ENCODE data around the gene AFP. TPM values are rescaled to one million over a fixed set of nuclear protein-coding genes. Genes with fewer than 3 reads are reported as not detected.

The AFP gene
- total RNA-seq, 1 experiment from 2014 or later, result not detected

GRCh38 chr4:73453701-73454005, 17.6 kb downstream of the AFP start:
- Histone ChIP-seq H3K79me2 (ENCODE audit: low read length) (no peaks in the 10 kb centered on the region), H2AFZ (ENCODE audit: low read length) (no peak overlapping the region), H3K4me3 (ENCODE audit: low read length) (no peak overlapping the region), H3K27ac (ENCODE audit: low read length) (no peak overlapping the region), H3K36me3 (ENCODE audit: insufficient read depth, low read length) (no peaks in the 10 kb centered on the region), H3K4me1 (ENCODE audit: low read length) (no peaks in the 10 kb centered on the region), H3K9ac (ENCODE audit: low read length) (no peak overlapping the region), H3K4me2 (ENCODE audit: low read depth, low read length, poor library complexity, severe bottlenecking) (no peak overlapping the region), H3K9me3 (ENCODE audit: low read length) (no peaks in the 10 kb centered on the region), H3K27me3 (ENCODE audit: low read length) (no peaks in the 10 kb centered on the region), H4K20me1 (ENCODE audit: insufficient read depth, low read depth, low read length) (no peaks in the 10 kb centered on the region), H3K9me2 (replicated peaks; ENCODE audit: insufficient read depth, low read length) (no peaks in the 10 kb centered on the region)
- no peak for DNase-seq

- Histone ChIP-seq H3K4me3 (ENCODE audit: low read length) (no peak overlapping the region), H3K4me2 (ENCODE audit: low read depth, low read length, poor library complexity, severe bottlenecking) (no peak overlapping the region), H4K20me1 (ENCODE audit: insufficient read depth, low read depth, low read length) (no peaks in the 10 kb centered on the region), H3K9ac (ENCODE audit: low read length) (no peak overlapping the region), H3K79me2 (ENCODE audit: low read length) (no peaks in the 10 kb centered on the region), H3K4me1 (ENCODE audit: low read length) (no peaks in the 10 kb centered on the region), H3K9me3 (ENCODE audit: low read length) (no peaks in the 10 kb centered on the region), H3K9me2 (replicated peaks; ENCODE audit: insufficient read depth, low read length) (no peaks in the 10 kb centered on the region), H3K27ac (ENCODE audit: low read length) (no peak overlapping the region), H3K27me3 (ENCODE audit: low read length) (no peaks in the 10 kb centered on the region), H3K36me3 (ENCODE audit: insufficient read depth, low read length) (no peaks in the 10 kb centered on the region), H2AFZ (ENCODE audit: low read length) (no peak overlapping the region)
- no peak for DNase-seq
Measured at GRCh38 chr4:73454920-73455319, 18.9 kb downstream of the AFP start.

GRCh38 chr4:73456177-73457022, 20.4 kb downstream of the AFP start:
- no peak overlapping the region for H3K27ac ChIP-seq (ENCODE audit: low read length)
- no peaks in the 10 kb centered on the region for H4K20me1 ChIP-seq (ENCODE audit: insufficient read depth, low read depth, low read length)
- H3K36me3 ChIP-seq (ENCODE audit: insufficient read depth, low read length), result no peaks in the 10 kb centered on the region
- no peak overlapping the region for H3K4me3 ChIP-seq (ENCODE audit: low read length)
- H3K79me2 ChIP-seq (ENCODE audit: low read length), result no peaks in the 10 kb centered on the region
- no peak overlapping the region for H2AFZ ChIP-seq (ENCODE audit: low read length)
- H3K27me3 ChIP-seq (ENCODE audit: low read length), result no peaks in the 10 kb centered on the region
- H3K4me1 ChIP-seq (ENCODE audit: low read length), result no peaks in the 10 kb centered on the region
- DNase-seq, result no peak
- H3K9me3 ChIP-seq (ENCODE audit: low read length), result no peaks in the 10 kb centered on the region
- H3K4me2 ChIP-seq (ENCODE audit: low read depth, low read length, poor library complexity, severe bottlenecking), result no peak overlapping the region
- no peak overlapping the region for H3K9ac ChIP-seq (ENCODE audit: low read length)
- H3K9me2 ChIP-seq (replicated peaks; ENCODE audit: insufficient read depth, low read length), result no peaks in the 10 kb centered on the region

DNA sequence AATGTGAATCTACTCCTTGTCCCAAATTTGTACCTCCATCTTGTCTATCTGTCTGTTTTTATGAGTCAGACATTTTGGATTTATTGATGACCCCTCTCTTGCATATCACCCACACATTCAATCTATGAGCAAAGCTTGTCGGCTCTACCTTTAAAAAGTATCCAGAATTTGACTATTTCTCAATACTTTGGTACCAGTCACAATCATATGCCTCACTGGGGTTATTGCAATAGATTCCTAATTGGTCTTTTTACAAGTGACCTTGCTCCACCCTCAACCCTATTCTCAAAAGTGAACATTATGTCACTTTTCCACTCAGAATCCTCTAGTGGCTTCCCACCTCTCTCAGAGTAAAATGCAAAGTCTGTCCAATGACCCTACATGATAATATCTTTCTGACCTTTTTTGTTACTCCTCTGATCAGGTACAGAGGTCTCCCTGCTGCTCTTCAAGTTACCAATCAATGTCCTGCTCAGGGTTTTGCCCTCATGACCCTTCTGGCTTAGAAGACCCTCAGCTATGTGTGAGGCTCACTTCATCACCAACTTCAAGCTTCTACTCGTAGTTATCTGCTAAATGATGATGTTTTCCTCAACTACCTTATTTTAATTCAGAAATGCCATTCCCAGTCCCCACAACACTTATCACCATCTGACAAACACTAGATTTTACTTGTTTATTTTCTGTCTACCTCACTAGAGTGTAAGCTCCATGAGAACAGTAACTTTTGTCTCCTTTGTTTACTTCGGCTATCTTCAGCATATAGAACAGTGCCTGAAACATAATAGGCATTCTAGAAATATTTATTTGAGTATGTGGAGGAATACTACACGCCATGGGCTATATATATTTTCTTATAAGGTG, 22.4 kb downstream of the AFP start:
- Histone ChIP-seq H2AFZ (ENCODE audit: low read length) (no peak overlapping the region), H3K27me3 (ENCODE audit: low read length) (no peaks in the 10 kb centered on the region), H3K9me2 (replicated peaks; ENCODE audit: insufficient read depth, low read length) (no peaks in the 10 kb centered on the region), H4K20me1 (ENCODE audit: insufficient read depth, low read depth, low read length) (no peaks in the 10 kb centered on the region), H3K4me1 (ENCODE audit: low read length) (no peaks in the 10 kb centered on the region), H3K9ac (ENCODE audit: low read length) (no peak overlapping the region), H3K27ac (ENCODE audit: low read length) (no peak overlapping the region), H3K4me2 (ENCODE audit: low read depth, low read length, poor library complexity, severe bottlenecking) (no peak overlapping the region), H3K79me2 (ENCODE audit: low read length) (no peaks in the 10 kb centered on the region), H3K4me3 (ENCODE audit: low read length) (no peak overlapping the region), H3K36me3 (ENCODE audit: insufficient read depth, low read length) (no peaks in the 10 kb centered on the region), H3K9me3 (ENCODE audit: low read length) (no peaks in the 10 kb centered on the region)
- DNase-seq, result no peak

- H3K79me2 ChIP-seq (ENCODE audit: low read length), result no peaks in the 10 kb centered on the region
- H3K9me3 ChIP-seq (ENCODE audit: low read length), result no peaks in the 10 kb centered on the region
- H2AFZ ChIP-seq (ENCODE audit: low read length), result no peak overlapping the region
- H3K9me2 ChIP-seq (replicated peaks; ENCODE audit: insufficient read depth, low read length), result no peaks in the 10 kb centered on the region
- H3K27me3 ChIP-seq (ENCODE audit: low read length), result no peaks in the 10 kb centered on the region
- no peak for DNase-seq
- no peaks in the 10 kb centered on the region for H3K36me3 ChIP-seq (ENCODE audit: insufficient read depth, low read length)
- no peak overlapping the region for H3K27ac ChIP-seq (ENCODE audit: low read length)
- no peak overlapping the region for H3K4me3 ChIP-seq (ENCODE audit: low read length)
- no peak overlapping the region for H3K4me2 ChIP-seq (ENCODE audit: low read depth, low read length, poor library complexity, severe bottlenecking)
- no peaks in the 10 kb centered on the region for H3K4me1 ChIP-seq (ENCODE audit: low read length)
- no peaks in the 10 kb centered on the region for H4K20me1 ChIP-seq (ENCODE audit: insufficient read depth, low read depth, low read length)
- no peak overlapping the region for H3K9ac ChIP-seq (ENCODE audit: low read length)
Measured at GRCh38 chr4:73459048-73459421, 23.0 kb downstream of the AFP start.

GRCh38 chr4:73460913-73461522, 25.0 kb downstream of the AFP start:
- Histone ChIP-seq H2AFZ (ENCODE audit: low read length) (no peak overlapping the region), H3K4me3 (ENCODE audit: low read length) (no peak overlapping the region), H3K9me2 (replicated peaks; ENCODE audit: insufficient read depth, low read length) (no peaks in the 10 kb centered on the region), H3K79me2 (ENCODE audit: low read length) (no peaks in the 10 kb centered on the region), H3K36me3 (ENCODE audit: insufficient read depth, low read length) (no peaks in the 10 kb centered on the region), H3K9ac (ENCODE audit: low read length) (no peak overlapping the region), H3K27me3 (ENCODE audit: low read length) (no peaks in the 10 kb centered on the region), H3K9me3 (ENCODE audit: low read length) (no peaks in the 10 kb centered on the region), H3K4me1 (ENCODE audit: low read length) (no peaks in the 10 kb centered on the region), H3K4me2 (ENCODE audit: low read depth, low read length, poor library complexity, severe bottlenecking) (no peak overlapping the region), H4K20me1 (ENCODE audit: insufficient read depth, low read depth, low read length) (no peaks in the 10 kb centered on the region), H3K27ac (ENCODE audit: low read length) (no peak overlapping the region)
- no peak for DNase-seq

GRCh38 chr4:73468170-73468569, 32.1 kb downstream of the AFP start:
- no peak overlapping the region for H3K4me2 ChIP-seq (ENCODE audit: low read depth, low read length, poor library complexity, severe bottlenecking)
- no peaks in the 10 kb centered on the region for H3K79me2 ChIP-seq (ENCODE audit: low read length)
- 0 out of 2 replicates have a peak, but pooled peaks cover under 1% of the 10 kb centered on the region for H3K27me3 ChIP-seq (ENCODE audit: low read length)
- no peaks in the 10 kb centered on the region for H4K20me1 ChIP-seq (ENCODE audit: insufficient read depth, low read depth, low read length)
- no peak overlapping the region for H3K4me3 ChIP-seq (ENCODE audit: low read length)
- H3K4me1 ChIP-seq (ENCODE audit: low read length), result no peaks in the 10 kb centered on the region
- H3K9me3 ChIP-seq (ENCODE audit: low read length), result no peaks in the 10 kb centered on the region
- no peak overlapping the region for H2AFZ ChIP-seq (ENCODE audit: low read length)
- H3K9ac ChIP-seq (ENCODE audit: low read length), result no peak overlapping the region
- no peak for DNase-seq
- no peaks in the 10 kb centered on the region for H3K36me3 ChIP-seq (ENCODE audit: insufficient read depth, low read length)
- no peaks in the 10 kb centered on the region for H3K9me2 ChIP-seq (replicated peaks; ENCODE audit: insufficient read depth, low read length)
- H3K27ac ChIP-seq (ENCODE audit: low read length), result no peak overlapping the region

GRCh38 chr4:73470728-73471127, 34.7 kb downstream of the AFP start:
- H3K4me2 ChIP-seq (ENCODE audit: low read depth, low read length, poor library complexity, severe bottlenecking), result no peak overlapping the region
- H3K27ac ChIP-seq (ENCODE audit: low read length), result no peak overlapping the region
- H3K9ac ChIP-seq (ENCODE audit: low read length), result no peak overlapping the region
- DNase-seq, result no peak
- H3K36me3 ChIP-seq (ENCODE audit: insufficient read depth, low read length), result no peaks in the 10 kb centered on the region
- H3K9me3 ChIP-seq (ENCODE audit: low read length), result no peaks in the 10 kb centered on the region
- H3K9me2 ChIP-seq (replicated peaks; ENCODE audit: insufficient read depth, low read length), result no peaks in the 10 kb centered on the region
- no peaks in the 10 kb centered on the region for H3K4me1 ChIP-seq (ENCODE audit: low read length)
- H3K4me3 ChIP-seq (ENCODE audit: low read length), result no peak overlapping the region
- H3K27me3 ChIP-seq (ENCODE audit: low read length), result peaks cover 9% of the 10 kb centered on the region; the same call in 1 of the 2 replicates
- H2AFZ ChIP-seq (ENCODE audit: low read length), result no peak overlapping the region
- H3K79me2 ChIP-seq (ENCODE audit: low read length), result no peaks in the 10 kb centered on the region
- no peaks in the 10 kb centered on the region for H4K20me1 ChIP-seq (ENCODE audit: insufficient read depth, low read depth, low read length)

Measured in Karpas-422 (cell line).